HEK293T (cell line): ENCODE results near the gene PRR36.

Source experiments
- CTCF ChIA-PET: fragments of 350-600 bp; formaldehyde crosslinking; extraction: SDS; loops from one replicate; lab custom pipeline; 2021; ENCODE audit warnings: antibody characterized with exemption, inconsistent platforms; lab: Yijun Ruan, JAX
- POLR2A ChIA-PET: fragments of 350-600 bp; formaldehyde crosslinking; extraction: SDS; loops from one replicate; lab custom pipeline; 2020; ENCODE audit warnings: antibody characterized with exemption, inconsistent platforms; lab: Yijun Ruan, JAX
- DNase-seq: peaks from one replicate; pipeline ENCODE4 v3.0.0; 2012; ENCODE audit warnings: mixed read lengths; ENCODE audit errors: extremely low spot score
- ARNT ChIP-seq: fragments of 450-650 bp; IDR thresholded peaks from 2 replicates; pipeline ENCODE4 v1.6.1; 2017; ENCODE audit warnings: mild to moderate bottlenecking
- BHLHE40 ChIP-seq: fragments of 450-650 bp; IDR thresholded peaks from 2 replicates; pipeline ENCODE4 v1.6.1; 2016; ENCODE audit warnings: mild to moderate bottlenecking, moderate library complexity, borderline replicate concordance
- CTBP1 ChIP-seq: fragments of 450-650 bp; IDR thresholded peaks from 2 replicates; pipeline ENCODE4 v1.6.1; 2016; ENCODE audit warnings: borderline replicate concordance
- ELF4 ChIP-seq: fragments of 450-650 bp; IDR thresholded peaks from 2 replicates; pipeline ENCODE4 v1.6.1; 2017; ENCODE audit warnings: antibody characterized with exemption
- FOXA1 ChIP-seq: fragments of 450-650 bp; IDR thresholded peaks from 2 replicates; pipeline ENCODE4 v1.6.1; 2016; ENCODE audit warnings: mild to moderate bottlenecking
- FOXK2 ChIP-seq: fragments of 450-650 bp; IDR thresholded peaks from 2 replicates; pipeline ENCODE4 v1.6.1; 2016; ENCODE audit warnings: mild to moderate bottlenecking
- FOXM1 ChIP-seq: fragments of 450-650 bp; IDR thresholded peaks from 2 replicates; pipeline ENCODE4 v1.6.1; 2017; ENCODE audit warnings: mild to moderate bottlenecking, borderline replicate concordance
- HDGF ChIP-seq: fragments of 450-650 bp; IDR thresholded peaks from 2 replicates; pipeline ENCODE4 v1.6.1; 2017; ENCODE audit warnings: antibody characterized with exemption, borderline replicate concordance
- L3MBTL2 ChIP-seq: fragments of 450-650 bp; conservative IDR thresholded peaks from 2 replicates; pipeline ENCODE4 v1.6.1; 2016; ENCODE audit warnings: mild to moderate bottlenecking
- LEF1 ChIP-seq: fragments of 450-650 bp; IDR thresholded peaks from 2 replicates; pipeline ENCODE4 v1.6.1; 2017; ENCODE audit warnings: mild to moderate bottlenecking, borderline replicate concordance
- NFRKB ChIP-seq: fragments of 450-650 bp; IDR thresholded peaks from 2 replicates; pipeline ENCODE4 v1.6.1; 2016; ENCODE audit warnings: mild to moderate bottlenecking, moderate library complexity
- PKNOX1 ChIP-seq: fragments of 450-650 bp; IDR thresholded peaks from 2 replicates; pipeline ENCODE4 v1.6.1; 2016
- SP1 ChIP-seq: fragments of 450-650 bp; IDR thresholded peaks from 2 replicates; pipeline ENCODE4 v1.6.1; 2017
- SUZ12 ChIP-seq: fragments of 450-650 bp; IDR thresholded peaks from 2 replicates; pipeline ENCODE4 v1.6.1; 2016; ENCODE audit warnings: mild to moderate bottlenecking
- TARDBP ChIP-seq: fragments of 450-650 bp; IDR thresholded peaks from 2 replicates; pipeline ENCODE4 v1.6.1; 2016
- ZNF384 ChIP-seq: fragments of 450-650 bp; IDR thresholded peaks from 2 replicates; pipeline ENCODE4 v1.6.1; 2016

The PRR36 gene

GRCh38 chr19:7820588-7820987 is 53.6 kb downstream of the PRR36 start:
- CTCF ChIA-PET = interaction anchor here (0.6 kb wide), 1 partner anchor 21 kb away, joined by 3 read pairs; no protein-coding TSS in a partner anchor
- no peak for DNase-seq
- POLR2A ChIA-PET = no interaction called here
- TF ChIP-seq CTBP1 (no peak), FOXK2 (no peak), SUZ12 (no peak)

GRCh38 chr19:7819337-7819736 is 54.9 kb downstream of the PRR36 start:
- POLR2A ChIA-PET = no interaction called here
- no peak for DNase-seq
- CTCF ChIA-PET = no interaction called here
- TF ChIP-seq ELF4 = no peak
- TF ChIP-seq LEF1 = no peak
- TF ChIP-seq TARDBP = no peak
- TF ChIP-seq SUZ12 = no peak
- TF ChIP-seq NFRKB = no peak

- CTCF ChIA-PET = no interaction called here
- POLR2A ChIA-PET = no interaction called here
Measured at GRCh38 chr19:7818806-7819205, 55.4 kb downstream of the PRR36 start.

More at GRCh38 chr19:7818806-7819205, 55.4 kb downstream of the PRR36 start:
- DNase-seq = no peak
- no peak for TF ChIP-seq PKNOX1
- TF ChIP-seq BHLHE40 = no peak
- no peak for TF ChIP-seq SUZ12
- no peak for TF ChIP-seq FOXK2
- TF ChIP-seq L3MBTL2 = no peak
- no peak for TF ChIP-seq CTBP1
- TF ChIP-seq FOXM1 = no peak
- no peak for TF ChIP-seq ARNT
- TF ChIP-seq ELF4 = no peak
- TF ChIP-seq ZNF384 = no peak
- no peak for TF ChIP-seq FOXA1
- no peak for TF ChIP-seq HDGF
- TF ChIP-seq SP1 = no peak
- no peak for TF ChIP-seq LEF1
- TF ChIP-seq NFRKB = no peak
